Stomach smooth muscle (tissue), 2 donors: Measurements from ENCODE around the gene KCNE1.
"Not testable (repeated sequence)": the region's sequence is repeated elsewhere in the genome, so short reads cannot be mapped to it uniquely, and the experiment has no call there.

Experiments used
- H3K27ac ChIP-seq: one replicate; pipeline ENCODE4 v1.7.0; 2013; ENCODE audit warnings: mild to moderate bottlenecking, low read length, inconsistent platforms
- H3K27me3 ChIP-seq, 2 donors: one replicate each; pipeline ENCODE4 v1.7.0; 2013; ENCODE audit warnings: low read length in 2 of 2; ENCODE audit not compliant: insufficient read depth in 2 of 2, control insufficient read depth in 1 of 2
- H3K36me3 ChIP-seq, 2 donors: one replicate each; pipeline ENCODE4 v1.7.0; 2013; ENCODE audit warnings: low read length in 2 of 2; ENCODE audit not compliant: control insufficient read depth in 2 of 2, insufficient read depth in 2 of 2
- H3K4me1 ChIP-seq: one replicate; pipeline ENCODE4 v1.7.0; 2013; ENCODE audit warnings: low read length; ENCODE audit not compliant: control insufficient read depth, insufficient read depth
- H3K4me3 ChIP-seq, 2 donors: one replicate each; pipeline ENCODE4 v1.7.0; 2013; ENCODE audit warnings: low read length in 2 of 2
- H3K9ac ChIP-seq, 2 donors: one replicate each; pipeline ENCODE4 v1.7.0; 2013; ENCODE audit warnings: low read length in 2 of 2, mild to moderate bottlenecking in 1 of 2
- H3K9me3 ChIP-seq, 2 donors: one replicate each; pipeline ENCODE4 v1.7.0; 2013; ENCODE audit warnings: low read length in 2 of 2; ENCODE audit not compliant: control insufficient read depth in 2 of 2
- donor health status: healthy.
- donor health status: Pancreatic carcinoma.

Gene KCNE1

GRCh38 chr21:34498623-34499022 lies 13.4 kb downstream of the KCNE1 start:
- no peaks in the 10 kb centered on the region for H3K4me1 ChIP-seq
- H3K27ac ChIP-seq = no peak overlapping the region
- H3K4me3 ChIP-seq = no peak overlapping the region
- H3K27me3 ChIP-seq = peaks cover 0 to 2% of the 10 kb centered on the region in 2 donors
- peaks cover 0 to 6% of the 10 kb centered on the region in 2 donors for H3K9me3 ChIP-seq
- H3K9ac ChIP-seq = no peak overlapping the region
- no peaks in the 10 kb centered on the region for H3K36me3 ChIP-seq

DNA sequence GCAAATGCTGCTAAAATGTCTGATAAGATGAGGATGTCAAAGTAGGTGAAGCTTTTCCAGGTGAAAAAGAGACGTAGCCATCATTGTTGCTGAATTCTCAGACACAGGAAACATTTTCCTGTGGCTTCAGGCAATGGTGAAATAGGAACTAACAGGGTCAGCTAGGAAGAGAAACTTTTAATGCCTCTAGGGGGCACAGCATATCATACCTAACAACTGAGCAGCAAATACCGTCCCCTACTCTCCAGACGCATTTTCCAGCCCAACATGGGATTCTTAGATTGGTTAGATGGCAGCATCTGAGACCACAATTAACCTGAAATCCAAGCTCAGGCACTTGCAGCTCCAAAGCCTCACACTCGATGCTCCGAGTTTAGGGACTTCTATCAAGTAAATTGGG lies 28.2 kb downstream of the KCNE1 start:
- not testable (repeated sequence) for H3K27ac ChIP-seq, H3K36me3 ChIP-seq, H3K9me3 ChIP-seq, H3K27me3 ChIP-seq, H3K9ac ChIP-seq, H3K4me3 ChIP-seq, H3K4me1 ChIP-seq

GRCh38 chr21:34483435-34483834 lies 28.6 kb downstream of the KCNE1 start:
- H3K27ac ChIP-seq, H3K36me3 ChIP-seq, H3K27me3 ChIP-seq, H3K9ac ChIP-seq, H3K4me3 ChIP-seq, H3K9me3 ChIP-seq, H3K4me1 ChIP-seq: not testable (repeated sequence)

DNA sequence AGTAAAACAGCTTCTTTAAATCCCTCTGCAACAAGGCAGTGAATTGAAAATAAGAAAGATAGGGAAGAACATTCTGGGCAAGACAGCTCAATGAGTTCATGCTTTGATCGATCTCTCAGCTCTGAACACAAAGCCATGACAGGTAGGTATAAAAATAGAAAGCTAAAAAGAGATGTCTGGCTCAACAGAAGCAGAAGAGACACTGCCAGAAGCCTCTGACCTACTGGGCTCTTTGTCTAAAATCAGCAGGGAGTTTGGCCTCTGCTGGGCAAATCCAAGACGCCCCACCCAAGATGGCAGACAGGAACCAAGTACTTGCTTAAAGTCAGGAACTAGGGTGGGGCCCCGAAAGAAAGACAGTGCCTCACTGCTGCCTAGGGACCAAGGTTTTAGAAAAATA lies 44.7 kb downstream of the KCNE1 start:
- H3K36me3 ChIP-seq, H3K9me3 ChIP-seq, H3K27ac ChIP-seq, H3K9ac ChIP-seq, H3K4me3 ChIP-seq, H3K27me3 ChIP-seq, H3K4me1 ChIP-seq: not testable (repeated sequence)

GRCh38 chr21:34459426-34459825 lies 52.6 kb downstream of the KCNE1 start:
- H3K36me3 ChIP-seq = not testable (repeated sequence)

DNA sequence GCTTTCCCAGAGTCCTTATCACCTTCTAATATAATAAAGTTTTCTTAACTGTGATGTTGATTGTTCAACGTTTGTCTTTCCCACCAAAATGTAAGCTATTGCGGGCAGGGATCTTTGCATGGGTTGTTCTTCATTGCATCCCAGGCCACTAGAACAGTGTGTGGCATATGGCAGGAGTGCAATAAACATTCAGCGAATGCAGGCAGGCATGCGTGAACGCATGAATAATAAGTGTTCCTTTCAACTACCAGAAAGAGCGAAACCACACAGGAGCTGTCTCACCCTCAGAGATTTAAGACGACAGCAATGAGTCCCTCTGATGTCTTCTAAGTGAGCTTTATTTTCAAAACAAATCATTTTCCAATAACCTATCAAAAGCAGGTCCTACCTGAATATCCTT lies 53.7 kb downstream of the KCNE1 start:
- H3K27me3 ChIP-seq, H3K4me3 ChIP-seq, H3K9me3 ChIP-seq, H3K9ac ChIP-seq, H3K36me3 ChIP-seq, H3K4me1 ChIP-seq, H3K27ac ChIP-seq: not testable (repeated sequence)

More at GRCh38 chr21:34459426-34459825, 52.6 kb downstream of the KCNE1 start:
- not testable (repeated sequence) for H3K4me1 ChIP-seq, H3K27ac ChIP-seq, H3K27me3 ChIP-seq, H3K9ac ChIP-seq, H3K9me3 ChIP-seq, H3K4me3 ChIP-seq

- H3K9me3 ChIP-seq, H3K27me3 ChIP-seq, H3K4me3 ChIP-seq, H3K36me3 ChIP-seq, H3K4me1 ChIP-seq, H3K9ac ChIP-seq, H3K27ac ChIP-seq: not testable (repeated sequence)
Observed at GRCh38 chr21:34456180-34456579, 55.8 kb downstream of the KCNE1 start.

DNA sequence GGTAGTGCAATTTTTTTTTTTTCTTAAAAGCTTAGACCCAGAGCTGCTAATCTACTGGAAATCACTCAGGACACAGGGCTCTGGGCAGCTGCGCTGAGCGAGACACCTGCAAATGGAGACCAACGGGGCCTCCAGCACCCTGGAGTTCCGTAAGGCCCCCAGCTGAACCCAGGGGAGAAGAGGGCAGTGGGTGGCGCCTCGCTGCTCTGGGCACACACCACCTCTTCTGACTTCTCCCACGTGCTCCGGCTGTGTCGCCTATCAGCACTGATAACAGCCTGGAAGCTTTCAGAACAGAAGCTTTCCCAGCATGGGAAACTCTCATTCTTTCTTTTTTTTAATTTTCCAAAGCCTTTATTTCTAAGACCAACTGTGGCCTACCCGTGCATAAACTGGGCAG lies 56.4 kb downstream of the KCNE1 start:
- H3K36me3 ChIP-seq, H3K4me1 ChIP-seq, H3K9ac ChIP-seq, H3K4me3 ChIP-seq, H3K9me3 ChIP-seq, H3K27ac ChIP-seq, H3K27me3 ChIP-seq: not testable (repeated sequence)

GRCh38 chr21:34447018-34447417 lies 65.0 kb downstream of the KCNE1 start:
- not testable (repeated sequence) for H3K4me3 ChIP-seq, H3K27me3 ChIP-seq, H3K9me3 ChIP-seq, H3K36me3 ChIP-seq, H3K9ac ChIP-seq, H3K27ac ChIP-seq, H3K4me1 ChIP-seq

GRCh38 chr21:34443486-34443885 lies 68.5 kb downstream of the KCNE1 start:
- not testable (repeated sequence) for H3K9ac ChIP-seq, H3K9me3 ChIP-seq, H3K27me3 ChIP-seq, H3K4me1 ChIP-seq, H3K36me3 ChIP-seq, H3K27ac ChIP-seq, H3K4me3 ChIP-seq

DNA sequence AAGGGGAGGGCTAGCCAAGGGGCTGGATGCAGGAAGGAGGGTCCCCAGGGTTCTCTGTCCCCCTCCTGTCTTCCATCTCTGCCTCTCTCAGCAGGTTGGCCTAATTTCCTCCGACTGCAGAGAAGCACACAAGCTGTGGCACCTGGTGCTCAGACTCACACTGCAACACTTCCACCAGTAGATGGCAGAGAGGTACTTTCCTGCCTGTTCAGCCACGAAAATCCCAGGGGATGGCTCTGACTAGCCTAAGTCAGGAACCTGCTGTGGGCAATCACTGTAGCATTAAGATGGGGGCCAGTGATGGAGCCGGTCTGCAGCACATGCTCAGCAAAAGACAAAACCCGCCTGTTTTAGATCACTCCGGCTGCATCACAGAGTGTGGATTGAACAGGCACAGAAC lies 82.3 kb downstream of the KCNE1 start:
- not testable (repeated sequence) for H3K27me3 ChIP-seq, H3K27ac ChIP-seq, H3K4me3 ChIP-seq, H3K4me1 ChIP-seq, H3K9ac ChIP-seq, H3K9me3 ChIP-seq, H3K36me3 ChIP-seq

- H3K4me1 ChIP-seq, H3K36me3 ChIP-seq, H3K27ac ChIP-seq, H3K9me3 ChIP-seq, H3K9ac ChIP-seq, H3K4me3 ChIP-seq, H3K27me3 ChIP-seq: not testable (repeated sequence)
Observed at GRCh38 chr21:34428441-34428840, 83.6 kb downstream of the KCNE1 start.
